Neural crest cell (in vitro differentiated cells): ENCODE results near the gene WRAP73. TPM values are rescaled to one million over a fixed set of nuclear protein-coding genes. Genes with fewer than 3 reads are reported as not detected.
"Not testable (repeated sequence)": the region's sequence is repeated elsewhere in the genome, so short reads cannot be mapped to it uniquely, and the experiment has no call there.

Experiments used
- DNase-seq: peaks from one replicate; pipeline ENCODE4 v3.0.0; 2021; ENCODE audit warnings: low read depth, mixed read lengths, low spot score
- H3K27ac Mint-ChIP-seq: one replicate; pipeline ENCODE4 v1.8.0; 2021; ENCODE audit warnings: mild to moderate bottlenecking, mixed read lengths; ENCODE audit not compliant: unreplicated experiment
- H3K27me3 Mint-ChIP-seq: 2 replicates; pipeline ENCODE4 v1.8.0; 2021; ENCODE audit warnings: low read depth, mild to moderate bottlenecking, mixed read lengths
- H3K36me3 Mint-ChIP-seq: 2 replicates; pipeline ENCODE4 v1.8.0; 2021; ENCODE audit warnings: low read depth, mild to moderate bottlenecking, mixed read lengths
- H3K4me1 Mint-ChIP-seq: 2 replicates; pipeline ENCODE4 v1.8.0; 2021; ENCODE audit warnings: mixed read lengths
- H3K4me3 Mint-ChIP-seq: one replicate; pipeline ENCODE4 v1.8.0; 2021; ENCODE audit warnings: mild to moderate bottlenecking, mixed read lengths
- H3K9me3 Mint-ChIP-seq: 2 replicates; pipeline ENCODE4 v1.8.0; 2021; ENCODE audit warnings: mixed read lengths
- CTCF ChIP-seq: fragments of 200-600 bp; sonication (generic); conservative IDR thresholded peaks from 2 replicates; pipeline ENCODE4 v1.5.0; 2021; ENCODE audit warnings: antibody characterized with exemption, mild to moderate bottlenecking
- total RNA-seq: library from RNA; stranded (reverse); gene quantifications from 2 replicates; pipeline ENCODE4 v1.2.1, GENCODE V29; 2021

The WRAP73 gene
- total RNA-seq, 1 donor from 2014 or later: 28.9 TPM

DNA sequence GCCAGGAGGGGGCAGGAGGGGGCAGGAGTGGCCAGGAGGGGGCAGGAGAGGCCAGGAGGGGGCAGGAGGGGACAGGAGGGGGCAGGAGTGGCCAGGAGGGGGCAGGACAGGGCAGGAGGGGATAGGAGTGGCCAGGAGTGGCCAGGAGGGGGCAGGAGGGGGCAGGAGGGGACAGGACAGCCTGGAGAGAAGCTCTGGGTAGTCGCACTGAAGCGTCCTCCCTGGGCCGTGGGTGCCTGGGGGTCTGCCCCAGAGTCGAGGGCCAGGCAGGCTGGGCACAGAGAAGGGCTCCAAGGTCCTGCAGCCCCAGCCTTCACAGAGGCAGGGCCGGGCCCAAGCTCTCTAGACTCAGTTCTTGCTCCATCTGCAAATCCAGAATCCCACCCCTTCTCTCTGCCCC is 61.5 kb downstream of the WRAP73 start:
- DNase-seq: no peak
- Mint-ChIP-seq H3K4me1 (peaks cover 24% of the 10 kb centered on the region), H3K4me3 (no peak overlapping the region), H3K9me3 (no peaks in the 10 kb centered on the region), H3K27ac (no peak overlapping the region), H3K27me3 (no peaks in the 10 kb centered on the region), H3K36me3 (no peaks in the 10 kb centered on the region)
- TF ChIP-seq CTCF: no peak

DNA sequence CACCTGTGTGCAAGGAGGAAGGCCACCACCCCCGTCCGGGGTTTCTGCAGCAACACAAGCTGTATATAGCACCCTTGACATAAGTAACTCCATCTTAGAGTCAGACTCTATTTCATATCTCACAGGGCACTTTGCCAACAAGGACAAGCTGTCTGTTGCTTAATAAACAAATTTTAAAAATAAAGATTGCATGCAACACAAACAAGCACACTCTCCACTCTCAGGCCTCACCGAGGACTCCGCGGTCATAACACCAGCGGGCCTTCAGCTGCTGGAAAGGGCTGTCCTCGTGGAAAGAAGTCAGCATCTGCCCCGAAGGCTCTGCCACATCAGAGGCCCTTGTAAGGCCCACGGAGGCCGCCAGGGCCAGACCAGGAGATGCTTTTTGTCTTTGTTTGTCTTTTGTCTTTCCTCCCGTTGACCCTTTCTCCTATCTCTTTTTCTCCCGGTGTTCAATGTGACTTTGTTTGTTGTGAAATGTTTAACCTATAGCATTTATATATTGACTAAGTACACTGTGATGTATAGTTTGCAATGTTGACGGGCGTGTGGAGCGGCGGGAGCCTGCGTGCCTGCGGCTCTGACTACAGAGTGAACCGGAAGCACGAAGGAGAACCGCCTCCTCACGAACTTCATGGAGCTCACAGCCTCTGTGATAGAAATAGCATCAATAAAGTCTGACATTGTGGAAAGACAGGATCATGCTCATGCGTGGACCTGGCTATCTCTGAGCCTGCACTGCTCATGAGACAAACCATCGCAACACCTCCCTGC is 62.7 kb downstream of the WRAP73 start:
- peaks cover 27% of the 10 kb centered on the region for H3K4me1 Mint-ChIP-seq
- peak; percentile 19 for TF ChIP-seq CTCF
- H3K4me3 Mint-ChIP-seq: no peak overlapping the region
- peak overlapping the region; percentile 91 for H3K27ac Mint-ChIP-seq
- H3K27me3 Mint-ChIP-seq: no peaks in the 10 kb centered on the region
- H3K9me3 Mint-ChIP-seq: no peaks in the 10 kb centered on the region
- H3K36me3 Mint-ChIP-seq: no peaks in the 10 kb centered on the region
- no peak for DNase-seq

- H3K9me3 Mint-ChIP-seq: no peaks in the 10 kb centered on the region
- no peak for TF ChIP-seq CTCF
- H3K27me3 Mint-ChIP-seq: no peaks in the 10 kb centered on the region
- no peaks in the 10 kb centered on the region for H3K36me3 Mint-ChIP-seq
- no peak overlapping the region for H3K27ac Mint-ChIP-seq
- H3K4me3 Mint-ChIP-seq: no peak overlapping the region
- no peak for DNase-seq
- H3K4me1 Mint-ChIP-seq: peaks cover 25% of the 10 kb centered on the region
Observed at GRCh38 chr1:3585940-3586568, 63.8 kb downstream of the WRAP73 start.

DNA sequence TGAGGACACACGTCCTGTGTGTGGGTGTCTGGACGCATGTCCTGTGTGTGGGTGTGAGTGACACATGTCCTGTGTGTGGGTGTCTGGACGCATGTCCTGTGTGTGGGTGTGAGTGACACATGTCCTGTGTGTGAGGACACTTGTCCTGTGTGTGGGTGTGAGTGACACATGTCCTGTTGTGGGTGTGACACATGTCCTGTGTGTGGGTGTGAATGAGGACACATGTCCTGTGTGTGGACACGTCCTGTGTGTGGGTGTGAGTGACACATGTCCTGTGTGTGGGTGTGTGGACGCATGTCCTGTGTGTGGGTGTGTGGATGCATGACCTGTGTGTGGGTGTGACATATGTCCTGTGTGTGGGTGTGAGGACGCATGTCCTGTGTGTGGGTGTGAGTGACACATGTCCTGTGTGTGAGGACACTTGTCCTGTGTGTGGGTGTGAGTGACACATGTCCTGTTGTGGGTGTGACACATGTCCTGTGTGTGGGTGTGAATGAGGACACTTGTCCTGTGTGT is 64.5 kb downstream of the WRAP73 start:
- DNase-seq, H3K4me3 Mint-ChIP-seq, H3K36me3 Mint-ChIP-seq, H3K27ac Mint-ChIP-seq, H3K9me3 Mint-ChIP-seq, H3K27me3 Mint-ChIP-seq: not testable (repeated sequence)
- peaks cover 19% of the 10 kb centered on the region for H3K4me1 Mint-ChIP-seq

DNA sequence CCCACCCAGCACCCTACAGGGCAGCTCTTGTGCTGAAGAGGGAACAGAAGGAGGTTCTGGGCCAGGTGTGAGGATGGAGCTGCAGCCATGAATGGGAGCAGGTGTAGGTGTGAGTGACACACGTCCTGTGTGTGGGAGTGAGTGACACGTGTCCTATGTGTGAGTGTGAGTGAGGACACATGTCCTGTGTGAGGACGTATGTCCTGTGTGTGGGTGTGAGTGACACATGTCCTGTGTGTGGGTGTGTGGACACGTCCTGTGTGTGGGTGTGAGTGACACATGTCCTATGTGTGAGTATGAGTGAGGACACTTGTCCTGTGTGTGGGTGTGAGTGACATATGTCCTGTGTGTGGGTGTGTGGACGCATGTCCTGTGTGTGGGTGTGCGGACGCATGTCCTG is 65.0 kb downstream of the WRAP73 start:
- no peaks in the 10 kb centered on the region for H3K27me3 Mint-ChIP-seq
- no peak for TF ChIP-seq CTCF
- DNase-seq: no peak

GRCh38 chr1:3583751-3584150 is 66.2 kb downstream of the WRAP73 start:
- not testable (repeated sequence) for H3K36me3 Mint-ChIP-seq, H3K27ac Mint-ChIP-seq, H3K9me3 Mint-ChIP-seq, H3K4me1 Mint-ChIP-seq, DNase-seq, H3K27me3 Mint-ChIP-seq, H3K4me3 Mint-ChIP-seq

More for the DNA sequence above, 65.0 kb downstream of the WRAP73 start:
- Mint-ChIP-seq H3K9me3 (no peaks in the 10 kb centered on the region), H3K4me1 (peaks cover 15% of the 10 kb centered on the region), H3K27ac (no peak overlapping the region), H3K4me3 (no peak overlapping the region), H3K36me3 (no peaks in the 10 kb centered on the region)
